HepG2 (cell line): ENCODE results near the gene PRCD. TPM values are rescaled to one million over a fixed set of nuclear protein-coding genes. Genes with fewer than 3 reads are reported as not detected.

Experiments
- AGO1 ChIP-seq: fragments of 200-400 bp; formaldehyde crosslinking; IDR thresholded peaks from 2 replicates; pipeline ENCODE4 v1.6.1; 2017; ENCODE audit warnings: mild to moderate bottlenecking, low read depth, low read length, moderate library complexity; ENCODE audit not compliant: poor library complexity, severe bottlenecking
- CREM ChIP-seq, 2 experiments: sonication (generic) in 1 of 2; formaldehyde crosslinking in 1 of 2; IDR thresholded peaks; 2 replicates each; pipeline versions ENCODE4 v1.4.0 to v1.6.1; 2016 to 2020; ENCODE audit warnings: antibody characterized with exemption in 1 of 2, mild to moderate bottlenecking in 1 of 2, missing genetic modification reagents in 1 of 2
- FOSL2 ChIP-seq: sonication (generic); formaldehyde crosslinking; IDR thresholded peaks from 2 replicates; pipeline ENCODE4 v1.4.0; 2020; ENCODE audit warnings: missing genetic modification reagents
- HNRNPL ChIP-seq: fragments of 200-400 bp; formaldehyde crosslinking; IDR thresholded peaks from 2 replicates; pipeline ENCODE4 v1.6.1; 2017; ENCODE audit warnings: mild to moderate bottlenecking, low read depth, low read length
- LCORL ChIP-seq, 2 experiments: fragments of 450-650 bp in 1 of 2; sonication (generic) in 1 of 2; formaldehyde crosslinking in 1 of 2; IDR thresholded peaks; 2 replicates each; pipeline versions ENCODE4 v1.5.0 to v1.6.1; 2017 to 2020; ENCODE audit warnings: antibody characterized with exemption in 1 of 2, missing genetic modification reagents in 1 of 2
- MIER2 ChIP-seq: IDR thresholded peaks from 2 replicates; pipeline ENCODE4 v1.6.1; 2016; ENCODE audit warnings: missing biosample characterization, missing genetic modification reagents
- NFE2L2 ChIP-seq: fragments of 150-350 bp; IDR thresholded peaks from 2 replicates; pipeline ENCODE4 v1.6.1; 2014; ENCODE audit warnings: low read length
- NFKB2 ChIP-seq: sonication (generic); formaldehyde crosslinking; IDR thresholded peaks from 2 replicates; pipeline ENCODE4 v1.4.0; 2020; ENCODE audit warnings: missing genetic modification reagents, borderline replicate concordance
- NONO ChIP-seq, 2 experiments: fragments of 450-650 bp in 1 of 2; sonication (generic) in 1 of 2; formaldehyde crosslinking in 1 of 2; IDR thresholded peaks in 1 of 2; conservative IDR thresholded peaks in 1 of 2; 2 replicates each; pipeline versions ENCODE4 v1.6.1 to v1.8.0; 2017 to 2022; ENCODE audit warnings: mild to moderate bottlenecking in 1 of 2, missing genetic modification reagents in 1 of 2, moderate library complexity in 1 of 2
- RXRB ChIP-seq: IDR thresholded peaks from 2 replicates; pipeline ENCODE4 v1.6.1; 2016; ENCODE audit warnings: borderline replicate concordance, missing genetic modification reagents, missing compliant biosample characterization
- SOX5 ChIP-seq: IDR thresholded peaks from 2 replicates; pipeline ENCODE4 v1.6.1; 2016; ENCODE audit warnings: borderline replicate concordance
- SRF ChIP-seq: IDR thresholded peaks from 2 replicates; pipeline ENCODE4 v1.6.1; 2011; ENCODE audit warnings: mild to moderate bottlenecking, low read depth, low read length, moderate library complexity
- TARDBP ChIP-seq: sonication (generic); formaldehyde crosslinking; IDR thresholded peaks from 2 replicates; pipeline ENCODE4 v1.8.0; 2022; ENCODE audit warnings: mild to moderate bottlenecking, missing genetic modification reagents
- TBX2 ChIP-seq: sonication (generic); formaldehyde crosslinking; IDR thresholded peaks from 2 replicates; pipeline ENCODE4 v1.5.0; 2020; ENCODE audit warnings: missing genetic modification reagents, mild to moderate bottlenecking, borderline replicate concordance
- ZEB1 ChIP-seq: IDR thresholded peaks from 2 replicates; pipeline ENCODE4 v1.6.1; 2012; ENCODE audit warnings: mild to moderate bottlenecking, low read depth, inconsistent platforms; ENCODE audit not compliant: insufficient replicate concordance
- ZFAT ChIP-seq: sonication (generic); formaldehyde crosslinking; conservative IDR thresholded peaks from 2 replicates; pipeline ENCODE4 v1.8.1; 2023; ENCODE audit warnings: missing genetic modification reagents, inconsistent platforms
- ZFP36L1 ChIP-seq: sonication (generic); formaldehyde crosslinking; IDR thresholded peaks from 2 replicates; pipeline ENCODE4 v1.8.0; 2022; ENCODE audit warnings: mild to moderate bottlenecking, missing genetic modification reagents, moderate library complexity
- ZFP90 ChIP-seq: sonication (generic); formaldehyde crosslinking; IDR thresholded peaks from 2 replicates; pipeline ENCODE4 v1.8.0; 2022; ENCODE audit warnings: missing genetic modification reagents, mild to moderate bottlenecking, inconsistent platforms, borderline replicate concordance
- ZNF12 ChIP-seq: sonication (generic); formaldehyde crosslinking; IDR thresholded peaks from 2 replicates; pipeline ENCODE4 v1.5.0; 2020; ENCODE audit warnings: missing genetic modification reagents
- ZNF776 ChIP-seq: sonication (generic); formaldehyde crosslinking; IDR thresholded peaks from 2 replicates; pipeline ENCODE4 v1.4.0; 2020; ENCODE audit warnings: mild to moderate bottlenecking, missing genetic modification reagents
- polyA plus RNA-seq, 8 experiments: library from polyadenylated mRNA; depleted of rRNA in 3 of 8; stranded (reverse) in 7 of 8; unstranded in 1 of 8; fragments of >200 nt; fragmentation: Illumina TruSeq in 4 of 8; extraction: Trizol in 4 of 8; gene quantifications; 2 replicates each; pipeline versions ENCODE4 v1.2.1 to v1.2.3, GENCODE V29; 2011 to 2016; ENCODE audit warnings: low read depth in 4 of 8, missing spikeins in 1 of 8, mixed read lengths in 1 of 8; ENCODE audit not compliant: insufficient read depth in 1 of 8
- total RNA-seq, 5 experiments: library from RNA; depleted of rRNA; stranded (reverse); fragments of >200 nt; fragmentation: Illumina TruSeq; extraction: Trizol; gene quantifications; 2 replicates each; pipeline ENCODE4 v1.2.3, GENCODE V29; 2016; ENCODE audit warnings: low read depth in 1 of 5
- TF ChIP-seq, protein P1 (sequence below): sonication (generic); formaldehyde crosslinking; IDR thresholded peaks from 2 replicates; pipeline ENCODE4 v1.4.0; 2020; ENCODE audit warnings: missing genetic modification reagents, borderline replicate concordance
- TF ChIP-seq, protein P2 (sequence below): IDR thresholded peaks from 2 replicates; pipeline ENCODE4 v1.6.1; 2016; ENCODE audit warnings: low read depth
- TF ChIP-seq, protein P3 (sequence below): sonication (generic); formaldehyde crosslinking; IDR thresholded peaks from 2 replicates; pipeline ENCODE4 v1.4.0; 2020; ENCODE audit warnings: mild to moderate bottlenecking, missing genetic modification reagents

Gene PRCD
- total and polyA plus RNA-seq, 2 of the 13 experiments (the other 11 are each of a cell fraction or from before 2014, with no cell fraction given), result 0.51 TPM; not detected in 1

DNA sequence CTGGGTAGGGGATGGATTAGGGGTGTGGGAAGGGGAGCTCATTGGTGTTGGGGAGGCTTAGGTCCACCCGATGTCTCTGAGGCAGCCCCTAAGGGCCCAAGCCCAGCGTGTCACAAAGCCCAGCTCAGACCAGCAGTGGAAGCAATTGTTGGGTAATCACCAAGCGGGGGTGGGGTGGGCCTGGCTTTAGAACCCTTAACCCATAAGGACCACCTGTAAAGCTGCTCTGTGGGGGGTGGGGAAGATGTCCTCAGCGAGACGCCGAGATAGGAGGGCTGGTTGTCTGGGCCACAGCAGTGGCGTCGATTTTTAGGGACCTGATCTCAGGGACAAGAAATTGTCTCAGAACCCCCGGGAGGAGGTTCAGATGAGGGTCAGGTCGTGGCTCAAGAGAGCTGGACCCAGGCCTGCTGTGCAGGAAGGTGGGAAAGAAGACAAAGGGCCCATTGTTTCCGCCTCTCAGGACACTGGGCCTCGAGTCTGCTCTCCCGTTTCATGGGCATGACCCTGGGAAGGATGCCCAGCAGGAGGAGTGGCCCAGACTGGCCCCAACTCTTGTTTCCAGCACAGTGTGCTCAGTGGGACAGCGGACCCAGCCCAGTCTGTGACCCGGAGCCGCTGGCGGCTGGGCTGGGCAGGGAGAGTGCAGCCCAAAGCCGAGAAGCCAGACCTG, 29.9 kb downstream of the PRCD start (continued):
- TF ChIP-seq TBX2 (CRISPR knock-in tag) (peak; percentile 60), HNRNPL (peak; percentile 99), MIER2 (CRISPR knock-in tag) (0 out of 2 replicates have a peak, but pooled peaks have one; percentile 9), NONO (IDR thresholded peaks at IDR 0.05) (no peak), NONO (CRISPR knock-in tag; conservative IDR thresholded peaks at IDR 0.05) (peak; percentile 53; the same call in 1 of the 2 replicates), ZFAT (CRISPR knock-in tag) (no peak), ZFP36L1 (CRISPR knock-in tag) (0 out of 2 replicates have a peak, but pooled peaks have one; percentile 31), CREM (IDR thresholded peaks at IDR 0.05) (no peak; the same call in 1 of the 2 replicates), CREM (CRISPR knock-in tag; IDR thresholded peaks at IDR 0.05) (no peak), ZNF12 (0 out of 2 replicates have a peak, but pooled peaks have one; percentile 14), SRF (no peak), AGO1 (peak; percentile 64), LCORL (IDR thresholded peaks at IDR 0.05) (no peak), LCORL (CRISPR knock-in tag; IDR thresholded peaks at IDR 0.05) (peak; percentile 75), ZEB1 (no peak), NFE2L2 (no peak), FOSL2 (CRISPR knock-in tag) (peak; percentile 49), ZFP90 (CRISPR knock-in tag) (no peak), NFKB2 (CRISPR knock-in tag) (peak; percentile 65; the same call in 1 of the 2 replicates), ZNF776 (CRISPR knock-in tag) (no peak; the same call in 1 of the 2 replicates), TARDBP (CRISPR knock-in tag) (no peak), RXRB (CRISPR knock-in tag) (peak; percentile 66; the same call in 1 of the 2 replicates), SOX5 (CRISPR knock-in tag) (peak; percentile 78)
- TF ChIP-seq, protein P1, sequence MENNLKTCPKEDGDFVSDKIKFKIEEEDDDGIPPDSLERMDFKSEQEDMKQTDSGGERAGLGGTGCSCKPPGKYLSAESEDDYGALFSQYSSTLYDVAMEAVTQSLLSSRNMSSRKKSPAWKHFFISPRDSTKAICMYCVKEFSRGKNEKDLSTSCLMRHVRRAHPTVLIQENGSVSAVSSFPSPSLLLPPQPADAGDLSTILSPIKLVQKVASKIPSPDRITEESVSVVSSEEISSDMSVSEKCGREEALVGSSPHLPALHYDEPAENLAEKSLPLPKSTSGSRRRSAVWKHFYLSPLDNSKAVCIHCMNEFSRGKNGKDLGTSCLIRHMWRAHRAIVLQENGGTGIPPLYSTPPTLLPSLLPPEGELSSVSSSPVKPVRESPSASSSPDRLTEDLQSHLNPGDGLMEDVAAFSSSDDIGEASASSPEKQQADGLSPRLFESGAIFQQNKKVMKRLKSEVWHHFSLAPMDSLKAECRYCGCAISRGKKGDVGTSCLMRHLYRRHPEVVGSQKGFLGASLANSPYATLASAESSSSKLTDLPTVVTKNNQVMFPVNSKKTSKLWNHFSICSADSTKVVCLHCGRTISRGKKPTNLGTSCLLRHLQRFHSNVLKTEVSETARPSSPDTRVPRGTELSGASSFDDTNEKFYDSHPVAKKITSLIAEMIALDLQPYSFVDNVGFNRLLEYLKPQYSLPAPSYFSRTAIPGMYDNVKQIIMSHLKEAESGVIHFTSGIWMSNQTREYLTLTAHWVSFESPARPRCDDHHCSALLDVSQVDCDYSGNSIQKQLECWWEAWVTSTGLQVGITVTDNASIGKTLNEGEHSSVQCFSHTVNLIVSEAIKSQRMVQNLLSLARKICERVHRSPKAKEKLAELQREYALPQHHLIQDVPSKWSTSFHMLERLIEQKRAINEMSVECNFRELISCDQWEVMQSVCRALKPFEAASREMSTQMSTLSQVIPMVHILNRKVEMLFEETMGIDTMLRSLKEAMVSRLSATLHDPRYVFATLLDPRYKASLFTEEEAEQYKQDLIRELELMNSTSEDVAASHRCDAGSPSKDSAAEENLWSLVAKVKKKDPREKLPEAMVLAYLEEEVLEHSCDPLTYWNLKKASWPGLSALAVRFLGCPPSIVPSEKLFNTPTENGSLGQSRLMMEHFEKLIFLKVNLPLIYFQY (CRISPR knock-in tag), result peak; percentile 99
- TF ChIP-seq, protein P2, sequence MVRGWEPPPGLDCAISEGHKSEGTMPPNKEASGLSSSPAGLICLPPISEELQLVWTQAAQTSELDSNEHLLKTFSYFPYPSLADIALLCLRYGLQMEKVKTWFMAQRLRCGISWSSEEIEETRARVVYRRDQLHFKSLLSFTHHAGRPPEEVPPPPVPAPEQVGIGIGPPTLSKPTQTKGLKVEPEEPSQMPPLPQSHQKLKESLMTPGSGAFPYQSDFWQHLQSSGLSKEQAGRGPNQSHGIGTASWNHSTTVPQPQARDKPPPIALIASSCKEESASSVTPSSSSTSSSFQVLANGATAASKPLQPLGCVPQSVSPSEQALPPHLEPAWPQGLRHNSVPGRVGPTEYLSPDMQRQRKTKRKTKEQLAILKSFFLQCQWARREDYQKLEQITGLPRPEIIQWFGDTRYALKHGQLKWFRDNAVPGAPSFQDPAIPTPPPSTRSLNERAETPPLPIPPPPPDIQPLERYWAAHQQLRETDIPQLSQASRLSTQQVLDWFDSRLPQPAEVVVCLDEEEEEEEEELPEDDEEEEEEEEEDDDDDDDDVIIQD (CRISPR knock-in tag), result no peak; the same call in 1 of the 2 replicates
- TF ChIP-seq, protein P3, sequence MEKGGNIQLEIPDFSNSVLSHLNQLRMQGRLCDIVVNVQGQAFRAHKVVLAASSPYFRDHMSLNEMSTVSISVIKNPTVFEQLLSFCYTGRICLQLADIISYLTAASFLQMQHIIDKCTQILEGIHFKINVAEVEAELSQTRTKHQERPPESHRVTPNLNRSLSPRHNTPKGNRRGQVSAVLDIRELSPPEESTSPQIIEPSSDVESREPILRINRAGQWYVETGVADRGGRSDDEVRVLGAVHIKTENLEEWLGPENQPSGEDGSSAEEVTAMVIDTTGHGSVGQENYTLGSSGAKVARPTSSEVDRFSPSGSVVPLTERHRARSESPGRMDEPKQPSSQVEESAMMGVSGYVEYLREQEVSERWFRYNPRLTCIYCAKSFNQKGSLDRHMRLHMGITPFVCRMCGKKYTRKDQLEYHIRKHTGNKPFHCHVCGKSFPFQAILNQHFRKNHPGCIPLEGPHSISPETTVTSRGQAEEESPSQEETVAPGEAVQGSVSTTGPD, result no peak
